Fibroblast of lung (primary cell): ENCODE measurements around the gene TNFSF8.

Experiments used
- CTCF ChIP-seq, 2 donors: IDR thresholded peaks in 1 of 2; conservative IDR thresholded peaks in 1 of 2; 1 replicate in 1 of 2; 2 replicates in 1 of 2; pipeline ENCODE4 v1.5.1; 2011 to 2012; ENCODE audit warnings: low read length in 2 of 2, control low read depth in 1 of 2, inconsistent platforms in 1 of 2, low read depth in 1 of 2, mild to moderate bottlenecking in 1 of 2
- EZH2 ChIP-seq: IDR thresholded peaks from 2 replicates; pipeline ENCODE4 v1.5.1; 2012; ENCODE audit warnings: low read length, control low read depth, mild to moderate bottlenecking; ENCODE audit errors: missing control alignments

- no peak for TF ChIP-seq CTCF (conservative IDR thresholded peaks at IDR 0.05 in 1 of 2, IDR thresholded peaks at IDR 0.05 in 1 of 2; ENCODE audit: low read depth in 1 of 2, low read length in 2 of 2)
- no peak for TF ChIP-seq EZH2
Measured at GRCh38 chr9:114889802-114890224, 40.6 kb downstream of the TNFSF8 start.
